Right lobe of liver (tissue), 6 donors: ENCODE results near the gene CDC123. TPM values are rescaled to one million over a fixed set of nuclear protein-coding genes. Genes with fewer than 3 reads are reported as not detected.
"Not testable (repeated sequence)": the region's sequence is repeated elsewhere in the genome, so short reads cannot be mapped to it uniquely, and the experiment has no call there.

ENCODE experiments used
- ATAC-seq, 4 donors: fragments of 200-7000 bp; cut with Tn5 transposase; one replicate each; pipeline ENCODE4 v1.9.1; 2020; ENCODE audit warnings: mild to moderate bottlenecking in 4 of 4, moderate library complexity in 4 of 4
- DNase-seq, 3 donors: peaks; one replicate each; pipeline ENCODE4 v3.0.0-alpha.2; 2020
- H3K27ac ChIP-seq, 3 donors: fragments of 200-600 bp; one replicate each; pipeline ENCODE4 v1.8.0; 2022
- H3K27me3 ChIP-seq, 2 donors: fragments of 200-600 bp; one replicate each; pipeline ENCODE4 v1.8.0; 2022
- H3K36me3 ChIP-seq, 4 donors: fragments of 200-600 bp; sonication (generic) in 1 of 4; one replicate each; pipeline versions ENCODE4 v1.5.1 to v1.8.0; 2017 to 2022; ENCODE audit warnings: control low read depth in 1 of 4
- H3K4me1 ChIP-seq, 4 donors: fragments of 200-600 bp; sonication (generic) in 1 of 4; one replicate each; pipeline versions ENCODE4 v1.5.1 to v1.8.0; 2017 to 2022; ENCODE audit warnings: control low read depth in 1 of 4
- H3K4me3 ChIP-seq, 3 donors: fragments of 200-600 bp; one replicate each; pipeline ENCODE4 v1.8.0; 2022
- H3K9me3 ChIP-seq, 4 donors: fragments of 200-600 bp; sonication (generic) in 1 of 4; one replicate each; pipeline versions ENCODE4 v1.5.1 to v1.8.0; 2017 to 2022; ENCODE audit warnings: control low read depth in 1 of 4
- POLR2A ChIP-seq: fragments of 450-650 bp; IDR thresholded peaks from one replicate; pipeline ENCODE4 v1.6.1; 2017; ENCODE audit warnings: antibody characterized with exemption, mild to moderate bottlenecking
- WGBS: methylation state at CpG from one replicate; pipeline ENCODE4 v1.1.6; 2018; ENCODE audit warnings: low coverage, low lambda C conversion rate; ENCODE audit not compliant: insufficient coverage; ENCODE audit errors: missing lambda C conversion rate; 5-methylcytosine and 5-hydroxymethylcytosine counted together
- intact Hi-C, 2 donors: fragments of 100-400 bp; cut with DNase I; formaldehyde crosslinking; loops; one replicate each; pipeline versions ENCODE4 v1.11.2 to v1.14.1; 2022
- total RNA-seq, 6 experiments: library from RNA; depleted of rRNA in 2 of 6; stranded (reverse); fragments of >200 nt in 2 of 6; fragmentation: NEBNext Ultra II Directional in 3 of 6; extraction: Animal tissue kit (Norgen Biotek cat#: 25700) in 3 of 6; gene quantifications; one replicate each; pipeline versions ENCODE4 v1.1.0 to v1.2.4, GENCODE V29; 2016 to 2023
- TF ChIP-seq, protein P1 (sequence below), 4 donors: fragments of 200-600 bp in 3 of 4; fragments of 450-650 bp in 1 of 4; IDR thresholded peaks; one replicate each; pipeline versions ENCODE4 v1.5.1 to v1.8.0; 2016 to 2022; ENCODE audit warnings: antibody characterized with exemption in 4 of 4, mild to moderate bottlenecking in 2 of 4
- donor health status: DM: no; HTN: yes; CAD: no.
- donor health status: DM: no; HTN: no; CAD: no.
- donor health status: DM: no; HTN: no; CAD: no.
- donor health status: DM: no; HTN: yes; CAD: no.
- donor health status: DM: no; HTN: yes; CAD: no.

The CDC123 gene
- total RNA-seq, 6 experiments from 2014 or later = 29.5 to 46.3 (median 33.0) TPM

DNA sequence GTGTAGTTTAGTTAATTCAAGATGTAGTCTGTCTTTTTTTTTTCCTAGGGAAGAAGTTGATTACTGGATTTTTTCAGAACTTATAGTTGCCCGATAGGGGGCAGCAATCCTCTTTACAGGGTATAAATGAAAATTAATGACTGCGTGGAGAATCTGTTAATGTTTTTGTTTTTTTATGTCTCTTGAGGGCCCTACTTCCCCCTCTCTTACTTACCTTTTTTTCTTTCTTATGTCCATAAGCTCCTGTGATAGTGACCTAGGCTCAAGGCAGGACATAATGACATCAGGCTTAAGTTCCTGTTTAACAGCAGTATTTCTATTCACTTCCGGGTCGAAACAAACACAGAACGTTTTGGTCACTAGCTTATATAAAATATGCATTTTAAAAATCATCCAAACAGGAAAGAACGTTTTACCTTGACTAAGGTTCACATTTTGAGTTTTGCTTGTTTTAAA, 18.8 kb downstream of the CDC123 start:
- no peak for DNase-seq
- H3K4me1 ChIP-seq = peaks cover 0 to 5% (median 0%) of the 10 kb centered on the region in 4 donors
- no peaks in the 10 kb centered on the region for H3K27me3 ChIP-seq
- peak overlapping the region in 1 of 3 donors; percentile 2 for H3K4me3 ChIP-seq
- H3K9me3 ChIP-seq = no peaks in the 10 kb centered on the region
- 15% methylated on average over 6 of the region's 6 CpGs for WGBS
- intact Hi-C loops = no loop called here
- H3K36me3 ChIP-seq = peaks cover 0 to 62% (median 23%) of the 10 kb centered on the region in 4 donors
- peak; percentile 30 to 72 (median 58) for ATAC-seq
- TF ChIP-seq, protein P1, sequence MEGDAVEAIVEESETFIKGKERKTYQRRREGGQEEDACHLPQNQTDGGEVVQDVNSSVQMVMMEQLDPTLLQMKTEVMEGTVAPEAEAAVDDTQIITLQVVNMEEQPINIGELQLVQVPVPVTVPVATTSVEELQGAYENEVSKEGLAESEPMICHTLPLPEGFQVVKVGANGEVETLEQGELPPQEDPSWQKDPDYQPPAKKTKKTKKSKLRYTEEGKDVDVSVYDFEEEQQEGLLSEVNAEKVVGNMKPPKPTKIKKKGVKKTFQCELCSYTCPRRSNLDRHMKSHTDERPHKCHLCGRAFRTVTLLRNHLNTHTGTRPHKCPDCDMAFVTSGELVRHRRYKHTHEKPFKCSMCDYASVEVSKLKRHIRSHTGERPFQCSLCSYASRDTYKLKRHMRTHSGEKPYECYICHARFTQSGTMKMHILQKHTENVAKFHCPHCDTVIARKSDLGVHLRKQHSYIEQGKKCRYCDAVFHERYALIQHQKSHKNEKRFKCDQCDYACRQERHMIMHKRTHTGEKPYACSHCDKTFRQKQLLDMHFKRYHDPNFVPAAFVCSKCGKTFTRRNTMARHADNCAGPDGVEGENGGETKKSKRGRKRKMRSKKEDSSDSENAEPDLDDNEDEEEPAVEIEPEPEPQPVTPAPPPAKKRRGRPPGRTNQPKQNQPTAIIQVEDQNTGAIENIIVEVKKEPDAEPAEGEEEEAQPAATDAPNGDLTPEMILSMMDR (IDR thresholded peaks at IDR 0.05) = peak; percentile 54 to 77 (median 72)
- TF ChIP-seq POLR2A = no peak
- H3K27ac ChIP-seq = no peak overlapping the region

DNA sequence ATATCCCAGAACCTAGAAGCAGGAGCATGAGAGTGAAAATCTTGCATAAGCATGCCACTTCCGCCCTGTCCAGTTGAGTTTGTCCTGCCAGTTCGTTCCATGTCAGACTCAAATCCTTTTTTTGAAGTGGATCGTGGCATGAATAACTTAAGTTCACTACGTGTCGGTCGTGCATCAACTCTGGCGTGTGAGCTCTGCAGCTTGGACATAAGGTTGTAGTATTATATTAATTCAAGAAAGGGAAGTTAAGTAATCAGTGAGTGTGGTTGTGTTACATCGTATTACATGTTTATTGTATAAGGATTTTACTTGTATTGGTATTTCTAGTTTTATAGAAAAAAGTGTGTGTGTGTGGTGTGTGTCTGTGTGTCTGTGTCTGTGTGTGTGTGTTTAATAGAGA, 23.0 kb downstream of the CDC123 start:
- ATAC-seq = no peak
- intact Hi-C loops = no loop called here
- DNase-seq = no peak
- TF ChIP-seq, protein P1 (IDR thresholded peaks at IDR 0.05) = no peak
- TF ChIP-seq POLR2A = no peak
- Histone ChIP-seq H3K27me3 (no peaks in the 10 kb centered on the region), H3K27ac (no peak overlapping the region), H3K36me3 (peaks cover 0 to 29% (median 15%) of the 10 kb centered on the region in 4 donors), H3K9me3 (no peaks in the 10 kb centered on the region), H3K4me1 (peaks cover 0 to 5% (median 2%) of the 10 kb centered on the region in 4 donors), H3K4me3 (no peak overlapping the region)
- WGBS = 86% methylated on average over 8 of the region's 8 CpGs

DNA sequence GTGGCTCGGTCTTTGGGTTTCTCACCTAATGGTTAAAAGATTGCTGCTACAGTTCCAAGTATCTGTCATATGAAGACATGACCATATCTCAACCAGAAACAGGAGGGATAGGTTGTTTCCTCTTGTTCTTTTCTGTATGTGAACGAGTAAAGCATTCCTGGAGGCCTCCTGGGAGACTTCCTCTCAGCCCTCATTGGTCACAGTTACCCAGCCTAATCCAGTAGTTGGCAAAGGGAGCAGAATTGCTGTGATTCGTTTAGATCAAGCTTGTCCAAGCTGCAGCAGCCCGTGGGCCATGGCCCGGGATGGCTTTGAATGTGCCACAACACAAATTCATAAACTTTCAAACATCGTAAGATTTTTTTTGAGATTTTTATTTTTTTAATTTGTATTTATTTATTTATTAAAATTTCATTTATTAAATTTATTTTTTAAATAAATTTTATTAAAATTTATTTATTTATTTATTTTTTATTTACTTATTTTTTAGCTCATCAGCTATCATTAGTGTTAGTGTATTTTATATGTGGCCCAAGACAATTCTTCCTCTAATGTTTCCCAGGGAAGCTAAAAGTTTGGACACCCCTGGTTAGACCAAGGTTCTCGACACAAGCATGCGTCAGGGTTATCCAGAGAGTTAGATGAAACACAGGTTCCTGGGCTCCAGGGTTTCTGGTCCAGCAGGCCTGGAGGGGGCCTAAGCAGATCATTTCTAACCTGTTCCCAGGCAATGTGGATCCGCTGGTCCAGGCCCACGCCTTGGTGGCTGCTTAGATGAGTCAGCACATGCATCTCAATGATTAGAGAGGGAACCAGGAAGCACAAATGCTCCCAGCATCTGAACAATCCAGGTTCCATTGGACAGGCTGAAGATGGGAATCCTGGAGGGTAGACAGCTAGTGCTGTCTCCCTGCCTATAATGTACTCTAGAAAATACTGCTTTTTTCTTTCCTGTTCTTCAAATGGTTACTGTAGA, 25.6 kb downstream of the CDC123 start:
- intact Hi-C loops = no loop called here
- DNase-seq (no peak), ATAC-seq (no peak)
- Histone ChIP-seq H3K4me3 (no peak overlapping the region), H3K9me3 (no peaks in the 10 kb centered on the region), H3K27me3 (no peaks in the 10 kb centered on the region), H3K27ac (no peak overlapping the region), H3K36me3 (peaks cover 0 to 29% (median 14%) of the 10 kb centered on the region in 4 donors), H3K4me1 (peaks cover 0 to 14% (median 4%) of the 10 kb centered on the region in 4 donors)
- 96% methylated on average over 8 of the region's 10 CpGs for WGBS
- TF ChIP-seq, protein P1 (IDR thresholded peaks at IDR 0.05) = no peak
- TF ChIP-seq POLR2A = no peak

DNA sequence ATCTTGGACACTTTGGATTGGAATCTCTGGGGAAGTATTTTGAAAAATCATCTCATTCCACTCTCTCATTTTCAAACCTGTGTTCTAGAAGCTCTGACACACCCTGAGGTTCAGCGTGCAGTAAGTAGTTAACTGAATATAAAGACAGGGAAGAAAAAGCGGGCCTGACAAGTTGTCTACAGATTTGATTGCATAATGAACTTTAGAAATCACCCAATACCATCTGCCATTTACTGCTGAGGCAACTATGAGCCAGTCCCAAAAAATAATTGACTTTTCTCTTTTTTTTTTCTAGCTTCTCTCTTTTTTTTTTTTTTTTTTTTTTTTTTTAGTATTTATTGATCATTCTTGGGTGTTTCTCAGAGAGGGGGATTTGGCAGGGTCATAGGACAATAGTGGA, 29.5 kb downstream of the CDC123 start:
- Histone ChIP-seq H3K9me3 (no peaks in the 10 kb centered on the region), H3K27ac (no peak overlapping the region), H3K27me3 (no peaks in the 10 kb centered on the region), H3K4me3 (no peak overlapping the region), H3K4me1 (peaks cover 0 to 14% (median 4%) of the 10 kb centered on the region in 4 donors), H3K36me3 (peaks cover 0 to 5% (median under 1%) of the 10 kb centered on the region in 4 donors)
- WGBS = 55% methylated on average over 2 of the region's 2 CpGs
- no peak for DNase-seq
- peak in 1 of 4 donors; percentile 45 for ATAC-seq
- intact Hi-C loops = no loop called here
- TF ChIP-seq, protein P1 (IDR thresholded peaks at IDR 0.05) = no peak
- no peak for TF ChIP-seq POLR2A

DNA sequence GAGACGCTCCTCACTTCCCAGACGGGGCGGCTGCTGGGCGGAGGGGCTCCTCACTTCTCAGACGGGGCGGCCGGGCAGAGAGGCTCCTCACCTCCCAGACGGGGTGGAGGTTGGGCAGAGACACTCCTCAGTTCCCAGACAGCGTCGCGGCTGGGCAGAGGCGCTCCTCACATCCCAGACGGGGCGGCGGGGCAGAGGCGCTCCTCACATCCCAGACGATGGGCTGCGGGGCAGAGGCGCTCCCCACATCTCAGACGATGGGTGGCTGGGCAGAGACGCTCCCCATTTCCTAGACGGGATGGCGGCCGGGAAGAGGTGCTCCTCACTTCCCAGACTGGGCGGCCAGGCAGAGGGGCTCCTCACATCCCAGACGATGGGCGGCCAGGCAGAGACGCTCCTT, 30.4 kb downstream of the CDC123 start:
- H3K27me3 ChIP-seq, H3K27ac ChIP-seq, H3K9me3 ChIP-seq, H3K4me3 ChIP-seq, intact Hi-C loops, ATAC-seq, DNase-seq: not testable (repeated sequence)
- WGBS = 80% methylated on average over 1 of the region's 28 CpGs
- Histone ChIP-seq H3K36me3 (peaks cover 0 to 14% (median 5%) of the 10 kb centered on the region in 4 donors), H3K4me1 (peaks cover 0 to 14% (median 4%) of the 10 kb centered on the region in 4 donors)
